Mesenchymal stem cell (in vitro differentiated cells and primary cell): ENCODE data around the gene PDE8A.
"Not testable (repeated sequence)": the region's sequence is repeated elsewhere in the genome, so short reads cannot be mapped to it uniquely, and the experiment has no call there.

ENCODE experiments used
- DNase-seq: peaks from one replicate; pipeline ENCODE4 v3.0.0-alpha.2; 2013
- H2AFZ ChIP-seq: one replicate; pipeline ENCODE4 v1.6.1; 2013; ENCODE audit warnings: low read depth, mild to moderate bottlenecking, control low read depth, inconsistent platforms, low read length, moderate library complexity
- H2AK5ac ChIP-seq: 2 replicates; pipeline ENCODE4 v1.6.1; 2013; ENCODE audit warnings: low read length, moderate library complexity, mild to moderate bottlenecking, inconsistent platforms; ENCODE audit not compliant: severe bottlenecking
- H2BK120ac ChIP-seq: one replicate; pipeline ENCODE4 v1.6.1; 2013; ENCODE audit warnings: low read depth, mild to moderate bottlenecking, inconsistent platforms, low read length, moderate library complexity
- H2BK12ac ChIP-seq, 2 experiments: one replicate each; pipeline ENCODE4 v1.6.1; 2013; ENCODE audit warnings: inconsistent platforms in 2 of 2, low read length in 2 of 2, mild to moderate bottlenecking in 2 of 2, moderate library complexity in 2 of 2, control low read depth in 1 of 2
- H2BK15ac ChIP-seq: one replicate; pipeline ENCODE4 v1.6.1; 2013; ENCODE audit warnings: mild to moderate bottlenecking, low read depth, inconsistent platforms; ENCODE audit not compliant: poor library complexity, severe bottlenecking
- H2BK5ac ChIP-seq: 2 replicates; pipeline ENCODE4 v1.6.1; 2013; ENCODE audit warnings: low read depth, mild to moderate bottlenecking, low read length, control low read depth, inconsistent platforms; ENCODE audit not compliant: poor library complexity, severe bottlenecking
- H3K14ac ChIP-seq, 2 experiments: one replicate each; pipeline ENCODE4 v1.6.1; 2013; ENCODE audit warnings: inconsistent platforms in 2 of 2, low read length in 2 of 2, control low read depth in 1 of 2, mild to moderate bottlenecking in 1 of 2, moderate library complexity in 1 of 2
- H3K18ac ChIP-seq, 2 experiments: one replicate each; pipeline ENCODE4 v1.6.1; 2013; ENCODE audit warnings: inconsistent platforms in 2 of 2, low read length in 2 of 2, control low read depth in 1 of 2, low read depth in 1 of 2, mild to moderate bottlenecking in 1 of 2
- H3K23ac ChIP-seq, 2 experiments: one replicate each; pipeline ENCODE4 v1.6.1; 2013; ENCODE audit warnings: inconsistent platforms in 2 of 2, low read length in 2 of 2, mild to moderate bottlenecking in 2 of 2, moderate library complexity in 2 of 2, control low read depth in 1 of 2
- H3K27ac ChIP-seq: 2 replicates; pipeline ENCODE4 v1.5.1; 2013; ENCODE audit warnings: mild to moderate bottlenecking, moderate library complexity, low read length, control low read depth, inconsistent platforms; ENCODE audit not compliant: poor library complexity, severe bottlenecking
- H3K27me3 ChIP-seq, 2 experiments: 2 replicates each; pipeline versions ENCODE4 v1.6.1 to v1.7.0; 2013; ENCODE audit warnings: low read length in 2 of 2, mild to moderate bottlenecking in 2 of 2, moderate library complexity in 2 of 2, control low read depth in 1 of 2, inconsistent platforms in 1 of 2; ENCODE audit not compliant: control insufficient read depth in 1 of 2, insufficient read depth in 1 of 2
- H3K36me3 ChIP-seq, 2 experiments: 2 replicates each; pipeline versions ENCODE4 v1.6.1 to v1.7.0; 2013; ENCODE audit warnings: low read length in 2 of 2, control low read depth in 1 of 2, inconsistent platforms in 1 of 2, low read depth in 1 of 2, mild to moderate bottlenecking in 1 of 2; ENCODE audit not compliant: insufficient read depth in 2 of 2, control insufficient read depth in 1 of 2
- H3K4ac ChIP-seq, 2 experiments: one replicate each; pipeline ENCODE4 v1.6.1; 2013; ENCODE audit warnings: inconsistent platforms in 2 of 2, low read length in 2 of 2, mild to moderate bottlenecking in 2 of 2, moderate library complexity in 2 of 2, control low read depth in 1 of 2, low read depth in 1 of 2
- H3K4me1 ChIP-seq: 2 replicates; pipeline ENCODE4 v1.6.1; 2013; ENCODE audit warnings: low read depth, low read length, control low read depth; ENCODE audit not compliant: control insufficient read depth, insufficient read depth
- H3K4me2 ChIP-seq: 2 replicates; pipeline ENCODE4 v1.6.1; 2013; ENCODE audit warnings: low read length, mild to moderate bottlenecking, inconsistent platforms; ENCODE audit not compliant: poor library complexity, severe bottlenecking
- H3K4me3 ChIP-seq, 2 experiments: 2 replicates each; pipeline versions ENCODE4 v1.5.1 to v1.7.0; 2013; ENCODE audit warnings: low read length in 2 of 2, mild to moderate bottlenecking in 2 of 2, control low read depth in 1 of 2, low read depth in 1 of 2; ENCODE audit not compliant: insufficient read depth in 1 of 2
- H3K79me1 ChIP-seq: replicated peaks from 2 replicates; pipeline ENCODE4 v1.6.1; 2013; ENCODE audit warnings: mild to moderate bottlenecking, control low read depth, low read length, inconsistent platforms; ENCODE audit not compliant: poor library complexity, severe bottlenecking
- H3K9ac ChIP-seq: 2 replicates; pipeline ENCODE4 v1.7.0; 2013; ENCODE audit warnings: mild to moderate bottlenecking, low read length, moderate library complexity
- H3K9me3 ChIP-seq: 2 replicates; pipeline ENCODE4 v1.7.0; 2013; ENCODE audit warnings: mild to moderate bottlenecking, low read length; ENCODE audit not compliant: control insufficient read depth
- H4K8ac ChIP-seq: one replicate; pipeline ENCODE4 v1.6.1; 2013; ENCODE audit warnings: inconsistent platforms, mild to moderate bottlenecking, low read length, moderate library complexity
- H4K91ac ChIP-seq: one replicate; pipeline ENCODE4 v1.6.1; 2013; ENCODE audit warnings: mild to moderate bottlenecking, low read length, inconsistent platforms
- WGBS: methylation state at CpG from one replicate; pipeline ENCODE4 v1.1.7; 2013; ENCODE audit warnings: mixed read lengths; 5-methylcytosine and 5-hydroxymethylcytosine counted together

The PDE8A gene

DNA sequence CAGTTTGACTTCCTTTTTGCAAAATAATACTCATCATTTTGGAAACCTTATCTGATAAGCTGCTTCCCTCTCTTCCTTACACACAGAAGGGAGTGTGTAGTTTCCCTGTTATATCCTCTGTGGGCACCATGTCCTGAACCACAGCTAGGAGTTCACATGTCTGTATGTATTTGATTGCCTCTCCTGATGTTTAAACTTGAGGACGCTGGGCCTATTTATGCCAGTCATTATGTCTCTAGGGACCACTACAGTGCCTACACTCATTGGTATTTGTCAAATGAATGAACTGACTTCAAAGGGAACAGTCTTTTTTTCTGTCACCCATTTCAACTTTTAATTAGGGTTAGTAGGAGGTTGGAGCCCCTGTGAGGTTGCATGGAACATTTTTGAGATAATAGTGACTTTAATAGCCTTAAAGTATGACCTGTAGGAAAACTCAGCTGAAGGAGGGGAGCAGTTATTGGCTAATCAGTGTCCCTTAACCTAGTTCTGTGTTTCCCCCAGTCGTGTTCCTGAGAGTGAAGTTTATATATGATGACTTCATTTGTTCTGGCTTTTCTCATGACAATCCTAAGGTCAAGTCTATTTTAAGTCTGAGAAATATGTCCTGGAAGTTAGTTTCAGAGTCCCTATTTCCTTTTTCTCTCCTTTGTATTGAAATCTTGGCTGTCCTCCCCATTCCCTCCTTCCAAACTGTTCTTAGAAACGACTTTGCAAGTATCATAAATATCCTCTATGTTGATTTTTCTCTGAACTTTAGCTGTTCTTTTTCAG is 28.9 kb downstream of the PDE8A start:
- Histone ChIP-seq H3K27me3 (no peaks in the 10 kb centered on the region), H3K14ac (no peak overlapping the region), H3K18ac (no peak overlapping the region), H3K4me2 (no peak overlapping the region), H4K91ac (no peak overlapping the region), H3K36me3 (no peaks in the 10 kb centered on the region), H3K9ac (peak overlapping the region; percentile 7), H3K4me3 (no peak overlapping the region), H3K9me3 (no peaks in the 10 kb centered on the region), H3K4ac (peak overlapping the region in 1 of 2 experiments; percentile 50), H2AFZ (no peak overlapping the region), H4K8ac (no peak overlapping the region), H2BK15ac (no peak overlapping the region), H2AK5ac (no peak overlapping the region), H2BK5ac (no peak overlapping the region), H3K27ac (no peak overlapping the region), H3K79me1 (peaks cover 23% of the 10 kb centered on the region), H2BK120ac (no peak overlapping the region), H3K4me1 (peaks cover 4% of the 10 kb centered on the region), H3K23ac (no peak overlapping the region), H2BK12ac (no peak overlapping the region)
- WGBS, result 0% methylated on average over 1 of the region's 3 CpGs
- DNase-seq, result peak; percentile 87

DNA sequence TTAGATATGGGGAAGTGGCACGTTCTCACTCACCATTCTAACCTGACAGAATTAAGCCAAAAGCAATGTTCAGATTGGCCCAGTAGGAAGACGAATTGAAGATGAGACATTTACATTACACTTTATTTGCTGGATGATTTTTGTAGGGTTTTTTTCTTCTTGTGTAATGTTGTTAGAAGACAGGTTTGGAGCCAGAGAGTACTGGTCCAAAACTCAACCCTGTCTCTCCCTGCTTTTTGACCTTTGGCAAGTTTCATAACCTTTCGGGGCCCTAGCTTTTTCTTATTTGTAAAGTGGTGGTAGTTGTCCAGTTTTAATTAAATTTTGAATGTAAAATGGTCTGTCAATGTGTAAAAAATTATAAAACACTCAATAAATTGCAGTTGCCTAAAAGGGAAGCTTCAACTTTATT is 29.5 kb downstream of the PDE8A start:
- Histone ChIP-seq H2BK120ac (no peak overlapping the region), H2AFZ (no peak overlapping the region), H3K27ac (no peak overlapping the region), H3K4me2 (no peak overlapping the region), H3K79me1 (peaks cover 24% of the 10 kb centered on the region), H4K91ac (no peak overlapping the region), H4K8ac (no peak overlapping the region), H3K4ac (peak overlapping the region in 1 of 2 experiments; percentile 50), H3K9me3 (no peaks in the 10 kb centered on the region), H3K4me3 (no peak overlapping the region), H3K4me1 (peaks cover 2% of the 10 kb centered on the region), H2BK12ac (no peak overlapping the region), H3K27me3 (no peaks in the 10 kb centered on the region), H2BK5ac (no peak overlapping the region), H3K23ac (no peak overlapping the region), H3K14ac (no peak overlapping the region), H3K9ac (peak overlapping the region; percentile 7), H3K18ac (no peak overlapping the region), H2BK15ac (no peak overlapping the region), H3K36me3 (no peaks in the 10 kb centered on the region), H2AK5ac (no peak overlapping the region)
- WGBS, result no CpG with 5 or more reads among the region's 3 CpGs
- no peak for DNase-seq

DNA sequence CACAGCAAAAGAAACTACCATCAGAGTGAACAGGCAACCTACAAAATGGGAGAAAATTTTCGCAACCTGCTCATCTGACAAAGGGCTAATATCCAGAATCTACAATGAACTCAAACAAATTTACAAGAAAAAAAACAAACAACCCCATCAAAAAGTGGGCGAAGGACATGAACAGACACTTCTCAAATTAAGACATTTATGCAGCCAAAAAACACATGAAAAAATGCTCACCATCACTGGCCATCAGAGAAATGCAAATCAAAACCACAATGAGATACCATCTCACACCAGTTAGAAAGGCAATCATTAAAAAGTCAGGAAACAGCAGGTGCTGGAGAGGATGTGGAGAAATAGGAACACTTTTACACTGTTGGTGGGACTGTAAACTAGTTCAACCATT is 30.1 kb downstream of the PDE8A start:
- H2BK120ac ChIP-seq, H3K4me1 ChIP-seq, H2BK12ac ChIP-seq, H2AFZ ChIP-seq, H3K36me3 ChIP-seq, H2BK5ac ChIP-seq, H3K9ac ChIP-seq, H3K4ac ChIP-seq, H4K8ac ChIP-seq, H4K91ac ChIP-seq, H2AK5ac ChIP-seq, H3K14ac ChIP-seq, H3K27ac ChIP-seq, H2BK15ac ChIP-seq, H3K27me3 ChIP-seq, H3K9me3 ChIP-seq, H3K4me2 ChIP-seq, H3K18ac ChIP-seq, DNase-seq, H3K4me3 ChIP-seq, H3K23ac ChIP-seq: not testable (repeated sequence)
- no CpG with 5 or more reads among the region's 2 CpGs for WGBS
- peaks cover 22% of the 10 kb centered on the region for H3K79me1 ChIP-seq

DNA sequence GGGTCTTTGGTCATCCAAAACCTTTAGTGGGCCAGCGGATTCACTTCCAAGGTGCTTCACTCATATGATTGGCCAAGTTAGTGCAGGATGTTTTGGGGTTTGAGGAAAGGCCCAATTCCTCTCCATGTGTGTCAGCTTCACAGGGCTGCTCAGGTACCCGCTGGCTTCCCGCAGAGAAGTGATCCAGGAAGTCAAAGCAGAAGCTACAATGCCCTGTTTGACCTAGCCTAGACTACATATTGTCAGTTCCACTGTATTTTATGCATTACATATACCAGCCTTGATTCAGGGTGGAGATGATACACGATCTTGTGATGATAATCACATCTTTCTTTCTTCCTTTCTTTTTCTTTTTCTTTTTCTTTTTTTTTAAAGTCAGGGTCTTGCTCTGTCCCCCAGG is 32.1 kb downstream of the PDE8A start:
- H2BK15ac ChIP-seq, result no peak overlapping the region
- H4K8ac ChIP-seq, result no peak overlapping the region
- no peak overlapping the region for H2BK12ac ChIP-seq
- no peaks in the 10 kb centered on the region for H3K9me3 ChIP-seq
- no peak overlapping the region for H3K4me2 ChIP-seq
- H2BK120ac ChIP-seq, result no peak overlapping the region
- H3K27me3 ChIP-seq, result no peaks in the 10 kb centered on the region
- H3K4me3 ChIP-seq, result no peak overlapping the region
- peaks cover 11% of the 10 kb centered on the region for H3K79me1 ChIP-seq
- no peak overlapping the region for H3K9ac ChIP-seq
- no peaks in the 10 kb centered on the region for H3K36me3 ChIP-seq
- peak overlapping the region in 1 of 2 experiments; percentile 10 for H3K4ac ChIP-seq
- H2AFZ ChIP-seq, result no peak overlapping the region
- H2AK5ac ChIP-seq, result no peak overlapping the region
- no peak overlapping the region for H3K14ac ChIP-seq
- peak overlapping the region in 1 of 2 experiments; percentile 31 for H3K23ac ChIP-seq
- DNase-seq, result no peak
- H3K18ac ChIP-seq, result no peak overlapping the region
- no peak overlapping the region for H3K27ac ChIP-seq
- H2BK5ac ChIP-seq, result no peak overlapping the region
- H3K4me1 ChIP-seq, result no peaks in the 10 kb centered on the region
- 96% methylated on average over 4 of the region's 4 CpGs for WGBS
- H4K91ac ChIP-seq, result no peak overlapping the region
